Measurements from ENCODE around the gene CCDC51. TPM values are rescaled to one million over a fixed set of nuclear protein-coding genes. Genes with fewer than 3 reads are reported as not detected.

The CCDC51 gene
- total and polyA plus RNA-seq, 10 donors, result 8.4 to 22.2 (median 15.0) TPM

- no peak for DNase-seq
- no peak for TF ChIP-seq CTCF (IDR thresholded peaks at IDR 0.05 in 8 of 11, conservative IDR thresholded peaks at IDR 0.05 in 3 of 11)
- no peak for TF ChIP-seq POLR2A (IDR thresholded peaks at IDR 0.05)
- TF ChIP-seq POLR2AphosphoS5 (IDR thresholded peaks at IDR 0.05), result no peak
- 76 to 89% (median 83%) methylated on average over 15 to 27 of the region's 27 CpGs for WGBS, 5 donors
- peaks cover 5 to 77% (median 37%) of the 10 kb centered on the region in 6 donors for H3K4me1 ChIP-seq
- no peak overlapping the region for H3K4me3 ChIP-seq
- H3K9me3 ChIP-seq, result no peaks in the 10 kb centered on the region
- intact Hi-C loops (cut with DNase I; ENCODE audit: low total_unique reads), result no loop called here
- no peak overlapping the region for H3K27ac ChIP-seq
- H3K36me3 ChIP-seq, result peaks cover 0 to 21% (median 0%) of the 10 kb centered on the region in 6 donors
- peaks cover 0 to 13% (median 4%) of the 10 kb centered on the region in 7 donors for H3K27me3 ChIP-seq (replicated peaks in 1 of 7)
These were observed 15.8 kb downstream of the CCDC51 start for GRCh38 chr3:48423883-48424695.

- no peak overlapping the region for H3K4me3 ChIP-seq
- TF ChIP-seq CTCF (IDR thresholded peaks at IDR 0.05 in 8 of 11, conservative IDR thresholded peaks at IDR 0.05 in 3 of 11) (no peak), POLR2AphosphoS5 (IDR thresholded peaks at IDR 0.05) (no peak), POLR2A (IDR thresholded peaks at IDR 0.05) (no peak)
- no peaks in the 10 kb centered on the region for H3K9me3 ChIP-seq
- H3K27ac ChIP-seq, result no peak overlapping the region
- no peak for DNase-seq
- peaks cover 0 to 6% (median 0%) of the 10 kb centered on the region in 7 donors for H3K27me3 ChIP-seq (replicated peaks in 1 of 7)
- H3K4me1 ChIP-seq, result peaks cover 4 to 78% (median 36%) of the 10 kb centered on the region in 6 donors
- intact Hi-C loops (cut with DNase I; ENCODE audit: low total_unique reads), result no loop called here
- WGBS, 5 donors, result 86 to 92% (median 89%) methylated on average over 21 to 25 of the region's 25 CpGs
- peaks cover 0 to 26% (median 0%) of the 10 kb centered on the region in 6 donors for H3K36me3 ChIP-seq
These were observed 16.6 kb downstream of the CCDC51 start for GRCh38 chr3:48423241-48423882.

GRCh38 chr3:48422681-48423080 is 17.2 kb downstream of the CCDC51 start:
- intact Hi-C loops (cut with DNase I; ENCODE audit: low total_unique reads), result no loop called here
- no peak overlapping the region for H3K4me3 ChIP-seq
- H3K36me3 ChIP-seq, result peaks cover 0 to 33% (median 0%) of the 10 kb centered on the region in 6 donors
- H3K27me3 ChIP-seq (replicated peaks in 1 of 7), result no peaks in the 10 kb centered on the region
- no peak for TF ChIP-seq POLR2AphosphoS5 (IDR thresholded peaks at IDR 0.05)
- TF ChIP-seq POLR2A (IDR thresholded peaks at IDR 0.05), result no peak
- no peak for TF ChIP-seq CTCF (IDR thresholded peaks at IDR 0.05 in 8 of 11, conservative IDR thresholded peaks at IDR 0.05 in 3 of 11)
- no peak overlapping the region for H3K27ac ChIP-seq
- no peak for DNase-seq
- H3K4me1 ChIP-seq, result peaks cover 4 to 76% (median 34%) of the 10 kb centered on the region in 6 donors
- WGBS, 5 donors, result 63 to 95% (median 92%) methylated on average over 8 of the region's 8 CpGs
- no peaks in the 10 kb centered on the region for H3K9me3 ChIP-seq

GRCh38 chr3:48422272-48422671 is 17.6 kb downstream of the CCDC51 start:
- H3K4me1 ChIP-seq, result peaks cover 4 to 73% (median 31%) of the 10 kb centered on the region in 6 donors
- H3K36me3 ChIP-seq, result peaks cover 0 to 37% (median 0%) of the 10 kb centered on the region in 6 donors
- no peaks in the 10 kb centered on the region for H3K9me3 ChIP-seq
- no peak overlapping the region for H3K27ac ChIP-seq
- intact Hi-C loops (cut with DNase I; ENCODE audit: low total_unique reads), result no loop called here
- TF ChIP-seq CTCF (IDR thresholded peaks at IDR 0.05 in 8 of 11, conservative IDR thresholded peaks at IDR 0.05 in 3 of 11) (no peak), POLR2A (IDR thresholded peaks at IDR 0.05) (no peak), POLR2AphosphoS5 (IDR thresholded peaks at IDR 0.05) (no peak)
- H3K4me3 ChIP-seq, result no peak overlapping the region
- no peak for DNase-seq
- 79 to 94% (median 89%) methylated on average over 3 of the region's 3 CpGs for WGBS, 5 donors
- H3K27me3 ChIP-seq (replicated peaks in 1 of 7), result no peaks in the 10 kb centered on the region
